H1 (cell line): ENCODE data around the gene RNPS1. TPM values are rescaled to one million over a fixed set of nuclear protein-coding genes. Genes with fewer than 3 reads are reported as not detected.

Experiments used
- CREB1 ChIP-seq: IDR thresholded peaks from 2 replicates; pipeline ENCODE4 v1.6.1; 2012; ENCODE audit warnings: inconsistent platforms
- HDAC6 ChIP-seq: IDR thresholded peaks from one replicate; pipeline ENCODE4 v1.7.1; 2012; ENCODE audit warnings: low read depth, mild to moderate bottlenecking, inconsistent platforms, low read length, moderate library complexity
- KDM1A ChIP-seq: fragments of 200-600, 300-600 bp; sonication (generic); IDR thresholded peaks from 2 replicates; pipeline ENCODE4 v1.7.1; 2016; ENCODE audit warnings: mild to moderate bottlenecking, low read length, borderline replicate concordance
- NANOG ChIP-seq: IDR thresholded peaks from 2 replicates; pipeline ENCODE4 v1.6.1; 2011; ENCODE audit warnings: low read length, low read depth, mild to moderate bottlenecking, inconsistent platforms; ENCODE audit not compliant: insufficient read depth, poor library complexity, severe bottlenecking
- PHF8 ChIP-seq: fragments of 200-600 bp; sonication (generic); conservative IDR thresholded peaks from 2 replicates; pipeline ENCODE4 v1.7.1; 2012; ENCODE audit warnings: low read depth, mild to moderate bottlenecking, inconsistent platforms, low read length, moderate library complexity
- SIRT6 ChIP-seq: IDR thresholded peaks from one replicate; pipeline ENCODE4 v1.7.1; 2012; ENCODE audit warnings: low read length, inconsistent platforms
- TEAD4 ChIP-seq: IDR thresholded peaks from 2 replicates; pipeline ENCODE4 v1.6.1; 2012; ENCODE audit warnings: low read depth, low read length, inconsistent platforms, mixed read lengths
- ZNF274 ChIP-seq: IDR thresholded peaks from 2 replicates; pipeline ENCODE4 v1.7.0; 2012; ENCODE audit warnings: low read length, borderline replicate concordance; ENCODE audit errors: extremely low read depth
- polyA plus RNA-seq, 7 experiments: library from polyadenylated mRNA; depleted of rRNA in 3 of 7; stranded (reverse) in 5 of 7; unstranded in 2 of 7; fragments of >200 nt in 5 of 7; fragments of 200-250 nt in 2 of 7; gene quantifications; 1 replicate in 5 of 7; 2 replicates in 1 of 7; 4 replicates in 1 of 7; pipeline versions ENCODE4 v1.2.1 to v1.2.3, GENCODE V29; 2011 to 2013; ENCODE audit warnings: missing spikeins in 2 of 7, mixed read lengths in 2 of 7
- total RNA-seq: library from RNA; stranded (reverse); fragmentation: NEBNext Ultra II Directional; extraction: Animal tissue kit (Norgen Biotek cat#: 25700); gene quantifications from 2 replicates; pipeline ENCODE4 v1.2.1, GENCODE V29; 2021
- TF ChIP-seq, protein P1 (sequence below): fragments of 300-600 bp; sonication (generic); IDR thresholded peaks from 2 replicates; pipeline ENCODE4 v1.7.1; 2012; ENCODE audit warnings: low read length, moderate library complexity, mild to moderate bottlenecking, inconsistent platforms; ENCODE audit not compliant: insufficient replicate concordance

The RNPS1 gene
- total and polyA plus RNA-seq, 2 of the 8 experiments (the other 6 are each of a cell fraction or from before 2014, with no cell fraction given): 330 to 350 TPM

DNA sequence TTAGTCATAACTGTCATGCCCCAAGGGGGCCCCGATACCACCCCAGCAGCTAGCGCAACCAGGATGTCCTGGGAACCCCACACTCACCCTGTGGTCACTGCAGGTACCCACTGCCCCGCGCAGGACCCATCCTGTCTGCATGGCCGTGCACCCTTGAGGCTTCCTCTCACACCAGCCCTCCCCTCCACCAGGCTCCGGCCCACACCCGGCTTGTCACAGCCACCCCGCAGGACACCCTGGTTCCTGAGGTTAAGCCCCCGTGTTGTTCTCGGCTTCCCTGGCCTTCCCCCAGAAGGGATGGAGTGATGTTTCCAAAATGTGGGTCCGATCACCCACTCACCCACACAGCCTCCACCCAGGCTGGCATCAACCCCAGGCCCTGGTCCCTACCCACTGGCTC lies 24.1 kb downstream of the RNPS1 start (continued):
- TF ChIP-seq, protein P1, sequence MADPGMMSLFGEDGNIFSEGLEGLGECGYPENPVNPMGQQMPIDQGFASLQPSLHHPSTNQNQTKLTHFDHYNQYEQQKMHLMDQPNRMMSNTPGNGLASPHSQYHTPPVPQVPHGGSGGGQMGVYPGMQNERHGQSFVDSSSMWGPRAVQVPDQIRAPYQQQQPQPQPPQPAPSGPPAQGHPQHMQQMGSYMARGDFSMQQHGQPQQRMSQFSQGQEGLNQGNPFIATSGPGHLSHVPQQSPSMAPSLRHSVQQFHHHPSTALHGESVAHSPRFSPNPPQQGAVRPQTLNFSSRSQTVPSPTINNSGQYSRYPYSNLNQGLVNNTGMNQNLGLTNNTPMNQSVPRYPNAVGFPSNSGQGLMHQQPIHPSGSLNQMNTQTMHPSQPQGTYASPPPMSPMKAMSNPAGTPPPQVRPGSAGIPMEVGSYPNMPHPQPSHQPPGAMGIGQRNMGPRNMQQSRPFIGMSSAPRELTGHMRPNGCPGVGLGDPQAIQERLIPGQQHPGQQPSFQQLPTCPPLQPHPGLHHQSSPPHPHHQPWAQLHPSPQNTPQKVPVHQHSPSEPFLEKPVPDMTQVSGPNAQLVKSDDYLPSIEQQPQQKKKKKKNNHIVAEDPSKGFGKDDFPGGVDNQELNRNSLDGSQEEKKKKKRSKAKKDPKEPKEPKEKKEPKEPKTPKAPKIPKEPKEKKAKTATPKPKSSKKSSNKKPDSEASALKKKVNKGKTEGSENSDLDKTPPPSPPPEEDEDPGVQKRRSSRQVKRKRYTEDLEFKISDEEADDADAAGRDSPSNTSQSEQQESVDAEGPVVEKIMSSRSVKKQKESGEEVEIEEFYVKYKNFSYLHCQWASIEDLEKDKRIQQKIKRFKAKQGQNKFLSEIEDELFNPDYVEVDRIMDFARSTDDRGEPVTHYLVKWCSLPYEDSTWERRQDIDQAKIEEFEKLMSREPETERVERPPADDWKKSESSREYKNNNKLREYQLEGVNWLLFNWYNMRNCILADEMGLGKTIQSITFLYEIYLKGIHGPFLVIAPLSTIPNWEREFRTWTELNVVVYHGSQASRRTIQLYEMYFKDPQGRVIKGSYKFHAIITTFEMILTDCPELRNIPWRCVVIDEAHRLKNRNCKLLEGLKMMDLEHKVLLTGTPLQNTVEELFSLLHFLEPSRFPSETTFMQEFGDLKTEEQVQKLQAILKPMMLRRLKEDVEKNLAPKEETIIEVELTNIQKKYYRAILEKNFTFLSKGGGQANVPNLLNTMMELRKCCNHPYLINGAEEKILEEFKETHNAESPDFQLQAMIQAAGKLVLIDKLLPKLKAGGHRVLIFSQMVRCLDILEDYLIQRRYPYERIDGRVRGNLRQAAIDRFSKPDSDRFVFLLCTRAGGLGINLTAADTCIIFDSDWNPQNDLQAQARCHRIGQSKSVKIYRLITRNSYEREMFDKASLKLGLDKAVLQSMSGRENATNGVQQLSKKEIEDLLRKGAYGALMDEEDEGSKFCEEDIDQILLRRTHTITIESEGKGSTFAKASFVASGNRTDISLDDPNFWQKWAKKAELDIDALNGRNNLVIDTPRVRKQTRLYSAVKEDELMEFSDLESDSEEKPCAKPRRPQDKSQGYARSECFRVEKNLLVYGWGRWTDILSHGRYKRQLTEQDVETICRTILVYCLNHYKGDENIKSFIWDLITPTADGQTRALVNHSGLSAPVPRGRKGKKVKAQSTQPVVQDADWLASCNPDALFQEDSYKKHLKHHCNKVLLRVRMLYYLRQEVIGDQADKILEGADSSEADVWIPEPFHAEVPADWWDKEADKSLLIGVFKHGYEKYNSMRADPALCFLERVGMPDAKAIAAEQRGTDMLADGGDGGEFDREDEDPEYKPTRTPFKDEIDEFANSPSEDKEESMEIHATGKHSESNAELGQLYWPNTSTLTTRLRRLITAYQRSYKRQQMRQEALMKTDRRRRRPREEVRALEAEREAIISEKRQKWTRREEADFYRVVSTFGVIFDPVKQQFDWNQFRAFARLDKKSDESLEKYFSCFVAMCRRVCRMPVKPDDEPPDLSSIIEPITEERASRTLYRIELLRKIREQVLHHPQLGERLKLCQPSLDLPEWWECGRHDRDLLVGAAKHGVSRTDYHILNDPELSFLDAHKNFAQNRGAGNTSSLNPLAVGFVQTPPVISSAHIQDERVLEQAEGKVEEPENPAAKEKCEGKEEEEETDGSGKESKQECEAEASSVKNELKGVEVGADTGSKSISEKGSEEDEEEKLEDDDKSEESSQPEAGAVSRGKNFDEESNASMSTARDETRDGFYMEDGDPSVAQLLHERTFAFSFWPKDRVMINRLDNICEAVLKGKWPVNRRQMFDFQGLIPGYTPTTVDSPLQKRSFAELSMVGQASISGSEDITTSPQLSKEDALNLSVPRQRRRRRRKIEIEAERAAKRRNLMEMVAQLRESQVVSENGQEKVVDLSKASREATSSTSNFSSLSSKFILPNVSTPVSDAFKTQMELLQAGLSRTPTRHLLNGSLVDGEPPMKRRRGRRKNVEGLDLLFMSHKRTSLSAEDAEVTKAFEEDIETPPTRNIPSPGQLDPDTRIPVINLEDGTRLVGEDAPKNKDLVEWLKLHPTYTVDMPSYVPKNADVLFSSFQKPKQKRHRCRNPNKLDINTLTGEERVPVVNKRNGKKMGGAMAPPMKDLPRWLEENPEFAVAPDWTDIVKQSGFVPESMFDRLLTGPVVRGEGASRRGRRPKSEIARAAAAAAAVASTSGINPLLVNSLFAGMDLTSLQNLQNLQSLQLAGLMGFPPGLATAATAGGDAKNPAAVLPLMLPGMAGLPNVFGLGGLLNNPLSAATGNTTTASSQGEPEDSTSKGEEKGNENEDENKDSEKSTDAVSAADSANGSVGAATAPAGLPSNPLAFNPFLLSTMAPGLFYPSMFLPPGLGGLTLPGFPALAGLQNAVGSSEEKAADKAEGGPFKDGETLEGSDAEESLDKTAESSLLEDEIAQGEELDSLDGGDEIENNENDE: no peak
- TF ChIP-seq CREB1 (no peak), KDM1A (no peak), SIRT6 (no peak), NANOG (no peak), ZNF274 (no peak), TEAD4 (no peak), PHF8 (no peak), HDAC6 (no peak)
